SKM-1 (cell line): ENCODE data around the gene SLC5A9.
"Not testable (repeated sequence)": the region's sequence is repeated elsewhere in the genome, so short reads cannot be mapped to it uniquely, and the experiment has no call there.

Experiments
- DNase-seq: peaks from one replicate; lab custom pipeline; 2025; ENCODE audit not compliant: unreplicated experiment; lab: John Stamatoyannopoulos, UW

SLC5A9 gene

GRCh38 chr1:48213462-48213861 lies 9.1 kb upstream of the SLC5A9 start:
- DNase-seq: not testable (repeated sequence)

GRCh38 chr1:48214366-48214765 lies 8.2 kb upstream of the SLC5A9 start:
- not testable (repeated sequence) for DNase-seq

GRCh38 chr1:48214820-48215219 lies 7.7 kb upstream of the SLC5A9 start:
- no peak for DNase-seq

- no peak for DNase-seq
Measured at GRCh38 chr1:48215222-48215621, 7.3 kb upstream of the SLC5A9 start.

- no peak for DNase-seq
Measured at GRCh38 chr1:48215889-48216288, 6.6 kb upstream of the SLC5A9 start.

- no peak for DNase-seq
Measured at GRCh38 chr1:48216313-48216712, 6.2 kb upstream of the SLC5A9 start.

GRCh38 chr1:48216941-48217340 lies 5.6 kb upstream of the SLC5A9 start:
- DNase-seq: no peak

- DNase-seq: no peak
Measured at GRCh38 chr1:48217856-48218255, 4.7 kb upstream of the SLC5A9 start.

GRCh38 chr1:48219803-48220202 lies 2.7 kb upstream of the SLC5A9 start:
- no peak for DNase-seq

GRCh38 chr1:48221122-48221521 lies 1.4 kb upstream of the SLC5A9 start:
- no peak for DNase-seq

- no peak for DNase-seq
Measured at GRCh38 chr1:48221657-48222056, 859 bp upstream of the SLC5A9 start.

GRCh38 chr1:48223366-48224240 lies 1.1 kb downstream of the SLC5A9 start:
- no peak for DNase-seq

GRCh38 chr1:48224791-48225190 lies 2.3 kb downstream of the SLC5A9 start:
- DNase-seq: no peak

GRCh38 chr1:48225579-48225978 lies 3.1 kb downstream of the SLC5A9 start:
- DNase-seq: no peak

- DNase-seq: peak; percentile 89
Measured at GRCh38 chr1:48227165-48228013, 4.9 kb downstream of the SLC5A9 start.

- DNase-seq: no peak
Measured at GRCh38 chr1:48228156-48228555, 5.6 kb downstream of the SLC5A9 start.

GRCh38 chr1:48229317-48229716 lies 6.8 kb downstream of the SLC5A9 start:
- peak; percentile 13 for DNase-seq

- DNase-seq: no peak
Measured at GRCh38 chr1:48230236-48230635, 7.7 kb downstream of the SLC5A9 start.

GRCh38 chr1:48232722-48233121 lies 10.2 kb downstream of the SLC5A9 start:
- DNase-seq: no peak

GRCh38 chr1:48233666-48234485 lies 11.4 kb downstream of the SLC5A9 start:
- DNase-seq: no peak

GRCh38 chr1:48235652-48236051 lies 13.1 kb downstream of the SLC5A9 start:
- DNase-seq: no peak
